HG03575 (cell line): Measurements from ENCODE around the gene CEP55.
"Not testable (repeated sequence)": the region's sequence is repeated elsewhere in the genome, so short reads cannot be mapped to it uniquely, and the experiment has no call there.

Source experiments
- ATAC-seq: cut with Tn5 transposase; IDR thresholded peaks from one replicate; pipeline ENCODE4 v1.9.1; 2021; ENCODE audit not compliant: unreplicated experiment, insufficient number of reproducible peaks, low FRiP score; ENCODE audit errors: extremely low read depth

The CEP55 gene

GRCh38 chr10:93498166-93498565 is 1.8 kb downstream of the CEP55 start:
- no peak for ATAC-seq

GRCh38 chr10:93501650-93502049 is 5.2 kb downstream of the CEP55 start:
- no peak for ATAC-seq

- no peak for ATAC-seq
Measured at GRCh38 chr10:93503075-93503474, 6.7 kb downstream of the CEP55 start.

- no peak for ATAC-seq
Measured at GRCh38 chr10:93505075-93505474, 8.7 kb downstream of the CEP55 start.

GRCh38 chr10:93509816-93510215 is 13.4 kb downstream of the CEP55 start:
- no peak for ATAC-seq

GRCh38 chr10:93512565-93512964 is 16.2 kb downstream of the CEP55 start:
- ATAC-seq: no peak

GRCh38 chr10:93513091-93513490 is 16.7 kb downstream of the CEP55 start:
- ATAC-seq: no peak

GRCh38 chr10:93514521-93514920 is 18.1 kb downstream of the CEP55 start:
- ATAC-seq: no peak

GRCh38 chr10:93515071-93516005 is 18.9 kb downstream of the CEP55 start:
- no peak for ATAC-seq

GRCh38 chr10:93516006-93516380 is 19.6 kb downstream of the CEP55 start:
- ATAC-seq: no peak

- no peak for ATAC-seq
Measured at GRCh38 chr10:93518531-93518930, 22.1 kb downstream of the CEP55 start.

GRCh38 chr10:93535293-93535692 is 38.9 kb downstream of the CEP55 start:
- ATAC-seq: no peak

GRCh38 chr10:93540871-93541270 is 44.5 kb downstream of the CEP55 start:
- not testable (repeated sequence) for ATAC-seq

GRCh38 chr10:93541402-93542357 is 45.3 kb downstream of the CEP55 start:
- no peak for ATAC-seq

- no peak for ATAC-seq
Measured at GRCh38 chr10:93542358-93542791, 46.0 kb downstream of the CEP55 start.

- not testable (repeated sequence) for ATAC-seq
Measured at GRCh38 chr10:93546995-93547394, 50.6 kb downstream of the CEP55 start.

- ATAC-seq: no peak
Measured at GRCh38 chr10:93547522-93547921, 51.1 kb downstream of the CEP55 start.

GRCh38 chr10:93548376-93549071 is 52.1 kb downstream of the CEP55 start:
- no peak for ATAC-seq

- no peak for ATAC-seq
Measured at GRCh38 chr10:93550606-93551005, 54.2 kb downstream of the CEP55 start.
